ENCODE measurements around the gene FOXN4. TPM values are rescaled to one million over a fixed set of nuclear protein-coding genes. Genes with fewer than 3 reads are reported as not detected.

The FOXN4 gene
- total RNA-seq, 1 donor from 2014 or later = 0.61 TPM

DNA sequence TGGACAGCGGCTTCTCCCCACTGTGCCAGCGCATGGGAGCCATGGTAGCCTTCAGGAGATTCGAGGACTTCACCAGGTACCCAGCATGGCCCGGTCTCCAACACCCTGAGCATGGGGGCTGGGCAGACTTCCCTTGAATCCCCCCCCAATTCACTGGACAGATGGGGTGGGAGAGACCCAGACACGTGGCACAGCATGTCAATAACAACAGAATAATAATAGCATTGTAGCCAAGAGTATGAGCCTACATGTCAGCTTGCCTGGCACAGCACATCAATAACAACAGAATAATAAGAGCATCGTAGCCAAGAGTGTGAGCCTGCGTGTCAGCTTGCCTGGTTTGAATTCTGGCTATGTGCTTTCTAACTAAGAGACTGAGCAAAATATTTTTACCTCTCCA, 76.4 kb downstream of the FOXN4 start:
- no peak for DNase-seq
- no peak overlapping the region for H3K27ac Mint-ChIP-seq (ENCODE audit: unreplicated experiment)
- H3K9me3 Mint-ChIP-seq (ENCODE audit: unreplicated experiment) = no peaks in the 10 kb centered on the region
- peaks cover 13% of the 10 kb centered on the region for H3K4me1 Mint-ChIP-seq (ENCODE audit: low read depth, unreplicated experiment)
- no peak for TF ChIP-seq CTCF (IDR thresholded peaks at IDR 0.05; ENCODE audit: partially characterized antibody, unreplicated experiment)
- H3K36me3 Mint-ChIP-seq (ENCODE audit: unreplicated experiment) = no peaks in the 10 kb centered on the region
- H3K4me3 Mint-ChIP-seq (ENCODE audit: unreplicated experiment) = no peak overlapping the region
- peaks cover 3% of the 10 kb centered on the region for H3K27me3 Mint-ChIP-seq (ENCODE audit: unreplicated experiment)

DNA sequence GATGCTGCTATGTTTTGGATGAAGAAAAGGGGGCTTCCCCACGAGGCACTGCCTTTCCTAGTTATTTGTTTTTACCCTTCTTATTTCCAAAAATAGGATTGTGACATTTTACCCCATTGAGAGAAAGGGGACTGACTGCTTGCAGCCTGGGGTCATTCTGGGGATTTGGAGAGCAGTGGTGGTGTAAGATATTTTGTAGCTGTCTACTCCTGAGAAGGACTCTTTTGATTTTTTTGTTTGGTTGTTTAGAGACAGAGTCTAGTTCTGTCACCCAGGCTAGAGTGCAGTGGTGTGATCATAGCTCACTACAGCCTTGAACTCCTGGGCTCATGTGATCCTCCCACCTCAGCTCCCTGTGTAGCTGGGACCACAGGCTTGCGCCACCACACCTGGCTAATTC, 78.9 kb downstream of the FOXN4 start:
- H3K36me3 Mint-ChIP-seq (ENCODE audit: unreplicated experiment) = no peaks in the 10 kb centered on the region

GRCh38 chr12:109228664-109229063, 80.4 kb downstream of the FOXN4 start:
- Mint-ChIP-seq H3K9me3 (ENCODE audit: unreplicated experiment) (no peaks in the 10 kb centered on the region), H3K4me3 (ENCODE audit: unreplicated experiment) (no peak overlapping the region), H3K27ac (ENCODE audit: unreplicated experiment) (no peak overlapping the region), H3K36me3 (ENCODE audit: unreplicated experiment) (no peaks in the 10 kb centered on the region), H3K27me3 (ENCODE audit: unreplicated experiment) (peaks cover 3% of the 10 kb centered on the region), H3K4me1 (ENCODE audit: low read depth, unreplicated experiment) (no peaks in the 10 kb centered on the region)
- no peak for DNase-seq
- TF ChIP-seq CTCF (IDR thresholded peaks at IDR 0.05; ENCODE audit: partially characterized antibody, unreplicated experiment) = no peak

More for the DNA sequence above, 78.9 kb downstream of the FOXN4 start:
- H3K9me3 Mint-ChIP-seq (ENCODE audit: unreplicated experiment) = no peaks in the 10 kb centered on the region
- H3K27ac Mint-ChIP-seq (ENCODE audit: unreplicated experiment) = no peak overlapping the region
- H3K4me3 Mint-ChIP-seq (ENCODE audit: unreplicated experiment) = no peak overlapping the region
- DNase-seq = no peak
- H3K27me3 Mint-ChIP-seq (ENCODE audit: unreplicated experiment) = peaks cover 3% of the 10 kb centered on the region
- TF ChIP-seq CTCF (IDR thresholded peaks at IDR 0.05; ENCODE audit: partially characterized antibody, unreplicated experiment) = no peak
- no peaks in the 10 kb centered on the region for H3K4me1 Mint-ChIP-seq (ENCODE audit: low read depth, unreplicated experiment)

Other genes with a start within 250 kb of the FOXN4 start
- gene ALKBH2, start 215.8 kb downstream of the FOXN4 start, total RNA-seq (ENCODE audit: unreplicated experiment) = 16.4 TPM
- gene UNG, start 211.7 kb downstream of the FOXN4 start, total RNA-seq (ENCODE audit: unreplicated experiment) = 32.4 TPM
- gene ACACB, start 192.7 kb downstream of the FOXN4 start, total RNA-seq (ENCODE audit: unreplicated experiment) = 3.8 TPM
- gene MYO1H, start 38.6 kb upstream of the FOXN4 start, total RNA-seq (ENCODE audit: unreplicated experiment) = 0.27 TPM
- 95.2 TPM for gene KCTD10, start 168.0 kb upstream of the FOXN4 start, total RNA-seq (ENCODE audit: unreplicated experiment)
- 44.2 TPM for gene UBE3B, start 168.3 kb upstream of the FOXN4 start, total RNA-seq (ENCODE audit: unreplicated experiment)

Data from glutamatergic neuron (in vitro differentiated cells).